NCI-H2227 treated with DMSO at 0.1 percent for 48 hours (cell line): Measurements from ENCODE around the gene HENMT1.
"Not testable (repeated sequence)": the region's sequence is repeated elsewhere in the genome, so short reads cannot be mapped to it uniquely, and the experiment has no call there.

ENCODE experiments used
- DNase-seq: peaks from one replicate; lab custom pipeline; 2025; lab: John Stamatoyannopoulos, UW

HENMT1 gene

DNA sequence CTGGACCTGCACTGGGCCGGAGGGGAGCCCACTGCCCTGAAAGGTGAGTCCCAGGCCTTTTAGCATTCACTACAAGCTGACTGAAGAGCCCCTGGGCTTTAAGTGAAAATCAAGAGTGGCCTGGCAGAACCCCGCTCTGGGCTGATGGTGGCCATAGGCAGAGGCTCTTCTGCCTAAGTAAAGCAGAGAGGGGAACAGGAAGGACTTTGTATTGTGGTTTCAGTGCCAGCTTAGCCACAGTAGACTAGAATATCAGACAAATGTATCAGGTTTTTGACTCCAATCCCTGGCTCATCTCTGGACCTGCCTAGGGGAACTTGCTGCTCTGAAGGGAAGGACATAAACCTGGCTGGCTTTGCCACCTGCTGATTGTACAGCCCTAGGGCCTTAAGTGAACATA lies 10.2 kb upstream of the HENMT1 start:
- DNase-seq: no peak

DNA sequence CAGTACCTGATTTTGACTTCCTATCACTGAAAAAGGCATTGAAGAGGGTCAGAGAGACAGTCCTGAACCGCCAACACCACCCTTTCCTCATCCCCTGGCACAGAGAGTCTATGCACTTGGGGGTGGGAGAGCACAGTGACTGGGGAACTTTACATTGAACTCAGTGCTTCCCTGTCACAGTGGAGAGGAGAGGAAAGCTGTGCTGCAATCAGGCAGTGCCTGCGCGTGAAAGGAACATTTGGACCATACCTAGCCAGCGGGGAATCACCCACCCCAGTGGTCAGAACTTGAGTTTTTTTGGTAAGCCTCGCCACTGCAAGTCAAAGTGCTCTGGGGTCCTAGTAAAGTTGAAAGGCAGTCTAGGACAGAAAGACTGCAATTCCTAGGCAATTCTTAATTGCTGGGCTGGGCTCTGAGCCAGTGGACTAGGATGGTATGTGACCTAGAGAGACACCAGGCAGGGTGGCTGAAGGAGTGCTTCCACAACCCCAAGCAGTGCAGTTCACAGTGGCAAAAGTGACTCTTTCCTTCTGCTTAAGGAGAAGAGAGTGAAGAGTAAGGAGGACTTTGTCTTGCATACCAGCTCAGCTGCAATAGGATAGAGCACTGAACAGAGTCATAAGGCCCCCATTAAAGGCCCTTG lies 9.4 kb upstream of the HENMT1 start:
- no peak for DNase-seq

DNA sequence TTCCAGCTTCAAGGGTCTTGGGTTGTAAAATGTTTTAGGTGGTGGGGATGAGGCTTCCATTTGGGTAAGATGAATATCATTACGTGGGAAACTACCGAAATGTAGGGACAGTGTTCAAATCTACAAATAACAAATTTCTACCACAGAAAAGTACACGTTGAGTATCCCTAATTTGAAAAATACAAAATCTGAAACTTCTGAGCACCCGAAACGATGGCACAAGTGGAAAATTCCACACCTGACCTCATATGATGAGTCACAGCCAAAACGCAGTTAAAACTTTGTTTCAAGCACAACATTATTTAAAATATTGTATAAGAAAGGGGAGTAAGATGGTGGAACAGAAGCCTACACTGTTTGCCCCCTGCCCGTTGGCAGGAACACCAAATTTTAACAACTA lies 8.8 kb upstream of the HENMT1 start:
- DNase-seq: no peak

DNA sequence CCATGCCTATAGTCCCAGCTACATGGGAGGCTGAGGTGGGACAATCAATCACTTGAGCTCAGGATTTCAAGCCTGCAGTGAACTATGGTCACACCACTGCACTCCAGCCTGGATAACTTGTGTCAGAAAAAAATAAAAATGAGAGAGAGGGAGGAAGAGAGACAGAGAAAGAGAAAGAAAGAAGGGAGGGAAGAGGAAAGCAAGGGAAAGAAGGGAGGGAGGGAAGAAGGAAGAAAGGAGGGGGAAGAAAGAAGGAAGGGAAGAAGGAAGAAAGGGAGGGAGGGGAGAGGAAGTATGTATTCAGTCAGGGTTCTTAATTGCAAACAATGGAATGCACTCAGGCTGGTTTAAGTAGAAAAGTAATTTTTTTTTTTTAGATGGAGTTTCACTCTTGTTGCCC lies 7.9 kb upstream of the HENMT1 start:
- no peak for DNase-seq

DNA sequence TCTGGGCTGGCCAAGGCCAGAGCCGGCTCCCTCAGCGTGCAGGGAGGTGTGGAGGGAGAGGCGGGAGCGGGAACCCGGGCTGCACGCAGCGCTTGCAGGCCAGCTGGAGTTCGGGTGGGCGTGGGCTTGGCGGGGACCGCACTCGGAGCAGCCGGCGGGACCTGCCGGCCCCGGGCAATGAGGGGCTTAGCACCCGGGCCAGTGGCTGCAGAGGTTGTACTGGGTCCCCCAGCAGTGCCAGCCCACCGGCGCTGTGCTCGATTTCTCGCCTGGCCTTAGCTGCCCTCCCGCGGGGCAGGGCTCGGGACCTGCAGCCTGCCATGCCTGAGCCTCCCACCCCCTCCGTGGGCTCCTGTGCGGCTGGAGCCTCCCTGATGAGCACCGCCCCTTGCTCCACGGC lies 6.5 kb upstream of the HENMT1 start:
- not testable (repeated sequence) for DNase-seq

DNA sequence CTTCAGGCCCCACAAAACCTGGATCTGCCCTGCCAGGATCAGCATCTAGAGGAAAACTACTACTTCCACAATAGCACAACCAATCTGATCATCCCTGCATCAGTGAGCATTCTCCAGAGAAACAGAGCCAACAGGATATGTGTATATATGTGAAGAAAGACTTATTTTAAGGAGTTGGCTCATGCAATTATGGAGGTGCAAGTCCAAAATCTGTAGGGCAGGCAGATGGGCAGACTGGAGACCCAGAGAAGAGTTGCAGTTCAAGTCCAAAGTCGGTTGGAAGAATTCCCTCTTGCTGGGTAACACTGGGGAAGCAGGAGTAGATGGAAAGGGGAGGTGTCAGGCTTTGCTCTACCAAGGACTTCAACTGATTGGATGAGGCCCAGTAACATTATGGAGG lies 4.9 kb upstream of the HENMT1 start:
- DNase-seq: no peak

DNA sequence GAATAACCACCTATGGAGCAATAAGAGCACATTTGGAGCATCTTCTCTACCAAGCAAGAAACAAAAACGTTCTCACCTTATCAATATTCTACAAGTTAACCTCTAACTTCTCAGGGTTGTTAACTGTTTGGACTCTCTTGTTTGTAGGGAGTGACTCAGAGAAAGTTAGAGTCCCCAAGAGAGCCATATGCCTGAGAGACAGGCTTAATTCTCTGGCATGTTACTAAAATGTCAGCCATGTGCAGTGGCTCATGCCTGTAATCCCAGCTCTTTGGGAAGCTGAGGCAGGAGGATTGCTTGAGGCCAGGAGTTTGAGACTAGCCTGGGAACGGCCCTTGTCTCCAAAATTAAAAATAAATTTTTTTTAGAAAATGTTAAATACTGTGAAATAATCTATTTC lies 4.2 kb upstream of the HENMT1 start:
- no peak for DNase-seq

DNA sequence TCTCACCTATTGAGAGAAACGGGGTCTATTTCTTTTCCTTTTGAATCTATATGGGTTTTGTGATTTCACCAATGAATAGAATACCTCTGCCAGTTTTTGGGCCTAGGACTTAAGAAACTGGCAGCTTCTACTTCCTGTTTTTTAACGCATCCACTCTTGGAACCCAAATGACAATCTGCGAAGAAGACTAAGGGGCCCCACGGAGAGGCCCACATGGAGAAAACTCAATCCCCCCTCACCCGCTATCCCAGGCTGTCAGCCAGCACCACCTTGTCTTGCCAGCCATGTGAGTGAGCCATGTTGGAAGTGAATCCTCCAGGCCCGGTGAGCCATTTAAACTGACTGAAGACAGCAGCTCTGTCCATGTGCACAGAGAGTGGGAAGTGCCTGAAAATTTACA lies 3.6 kb upstream of the HENMT1 start:
- no peak for DNase-seq

DNA sequence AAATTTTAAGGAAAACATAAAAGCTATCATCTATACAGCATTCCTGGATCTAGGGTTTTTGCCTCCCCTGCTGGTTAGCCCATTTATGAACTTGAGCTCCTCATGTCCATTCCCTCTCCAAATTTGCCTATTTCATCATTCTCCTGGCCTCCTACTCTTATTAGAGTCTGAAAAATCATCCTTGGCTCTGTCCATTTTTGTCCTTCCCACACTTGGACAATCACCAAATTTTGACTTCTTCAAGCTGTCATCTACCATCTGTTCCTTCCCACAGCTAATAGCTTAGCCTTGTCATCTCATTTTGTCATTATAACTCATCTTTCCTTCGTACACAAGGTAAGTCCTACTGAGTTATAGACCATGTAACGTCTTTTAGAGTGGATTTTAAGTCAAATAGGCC lies 2.2 kb upstream of the HENMT1 start:
- DNase-seq: no peak

DNA sequence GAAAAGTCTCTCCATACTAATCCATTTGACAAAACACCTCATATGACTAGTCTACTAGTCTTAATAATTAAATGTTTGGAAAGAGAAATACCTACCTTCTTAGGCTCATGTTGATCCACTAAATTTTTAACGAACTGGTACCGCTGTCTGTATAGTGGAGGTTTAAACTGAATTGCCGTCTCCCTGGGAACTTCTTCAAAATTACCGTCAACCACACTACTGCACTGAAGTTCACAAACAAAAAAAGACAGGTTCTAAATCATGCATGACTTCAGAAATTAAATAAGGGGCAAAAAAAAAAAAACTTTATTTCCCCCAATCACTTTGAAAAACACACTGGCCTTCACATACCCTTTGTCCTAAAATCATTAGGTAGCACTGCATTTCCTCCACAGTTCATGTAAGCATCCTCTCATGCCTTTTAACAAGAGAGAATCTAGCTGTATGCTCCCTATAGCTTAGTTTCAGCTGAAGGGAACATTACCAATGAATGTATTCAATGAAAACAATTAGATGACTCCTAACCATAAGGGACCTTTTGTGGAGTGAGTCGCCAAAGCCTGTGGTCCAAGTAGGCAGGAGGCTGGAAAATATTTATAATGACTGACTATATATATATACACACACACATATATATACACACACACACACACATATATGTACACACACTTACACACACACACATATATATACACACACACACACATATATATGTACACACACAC lies 3.4 kb downstream of the HENMT1 start:
- no peak for DNase-seq

DNA sequence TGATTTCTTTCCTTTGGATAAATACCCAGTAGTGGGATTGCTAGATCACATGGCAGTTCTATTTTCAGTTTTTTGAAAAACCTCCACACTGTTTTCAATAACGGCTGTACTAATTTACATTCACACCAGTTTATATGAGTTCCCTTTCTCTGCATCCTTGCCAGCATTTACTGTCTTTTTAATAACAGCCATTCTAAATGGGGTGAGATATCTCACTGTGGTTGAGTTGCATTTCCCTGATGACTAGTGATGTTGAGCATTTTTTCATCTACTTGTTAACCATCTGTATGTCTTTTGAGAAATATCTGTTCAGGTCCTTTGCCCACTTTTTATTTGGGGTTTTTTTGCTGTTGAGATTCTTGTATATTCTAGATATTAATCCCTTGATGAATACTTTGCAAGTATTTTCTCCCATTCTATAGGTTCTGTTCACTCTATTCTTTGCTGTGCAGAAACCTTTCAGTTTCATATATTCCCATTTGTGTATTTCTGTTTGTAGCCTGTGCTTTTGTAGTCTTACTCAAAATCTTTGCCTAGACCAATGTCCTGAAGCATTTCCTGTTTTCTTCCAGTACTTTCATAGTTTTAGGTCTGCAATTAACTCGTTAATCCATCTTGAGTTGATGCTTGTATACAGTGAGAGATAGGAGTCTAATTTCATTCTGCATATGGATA lies 7.3 kb downstream of the HENMT1 start:
- DNase-seq: no peak

DNA sequence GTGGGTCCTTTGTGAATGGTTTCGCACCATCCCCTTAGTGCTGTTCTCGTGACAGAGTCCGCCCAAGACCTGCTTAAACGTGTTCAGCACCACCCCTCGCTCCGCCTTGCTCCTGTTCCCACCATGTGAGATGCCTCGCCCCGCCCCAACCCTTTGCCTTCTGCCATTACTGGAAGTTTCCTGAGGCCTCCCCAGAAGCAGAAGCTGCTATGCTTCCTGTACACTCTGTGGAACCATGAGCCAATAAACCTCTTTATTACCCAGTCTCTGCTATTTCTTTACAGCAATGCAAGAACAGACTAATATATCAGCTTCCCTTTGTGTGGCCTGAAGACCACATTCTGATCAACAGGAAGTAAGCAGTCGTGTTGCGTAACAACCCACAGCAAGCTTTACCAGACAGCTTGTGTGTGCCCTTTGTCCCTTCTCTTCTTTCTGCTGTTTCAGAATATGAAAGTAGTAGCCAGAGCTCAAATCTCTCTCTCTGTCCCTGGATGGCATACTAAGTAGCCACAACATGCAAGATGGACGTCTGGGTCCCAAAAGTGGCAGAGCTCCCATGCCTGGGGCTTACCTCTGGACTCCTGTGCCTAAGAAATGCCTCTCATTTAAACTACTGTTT lies 14.1 kb downstream of the HENMT1 start:
- no peak for DNase-seq

DNA sequence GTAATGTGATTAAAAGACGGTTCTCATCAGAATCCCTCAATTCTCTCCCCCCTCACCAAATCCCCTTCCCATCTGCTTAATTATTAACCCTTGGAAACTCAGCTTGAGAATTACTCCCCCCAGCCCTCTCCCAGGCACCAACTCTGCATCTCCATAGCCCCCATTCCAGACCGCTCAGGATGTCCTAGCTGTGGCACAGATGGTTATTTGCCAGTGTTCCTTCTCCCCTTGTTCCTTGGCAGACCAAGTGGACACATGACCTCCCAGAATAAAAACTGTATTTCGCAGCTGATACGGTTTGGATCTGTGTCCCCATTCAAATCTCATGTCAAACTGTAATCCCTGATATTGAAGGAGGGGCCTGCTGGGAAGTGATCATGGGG lies 14.6 kb downstream of the HENMT1 start:
- no peak for DNase-seq

DNA sequence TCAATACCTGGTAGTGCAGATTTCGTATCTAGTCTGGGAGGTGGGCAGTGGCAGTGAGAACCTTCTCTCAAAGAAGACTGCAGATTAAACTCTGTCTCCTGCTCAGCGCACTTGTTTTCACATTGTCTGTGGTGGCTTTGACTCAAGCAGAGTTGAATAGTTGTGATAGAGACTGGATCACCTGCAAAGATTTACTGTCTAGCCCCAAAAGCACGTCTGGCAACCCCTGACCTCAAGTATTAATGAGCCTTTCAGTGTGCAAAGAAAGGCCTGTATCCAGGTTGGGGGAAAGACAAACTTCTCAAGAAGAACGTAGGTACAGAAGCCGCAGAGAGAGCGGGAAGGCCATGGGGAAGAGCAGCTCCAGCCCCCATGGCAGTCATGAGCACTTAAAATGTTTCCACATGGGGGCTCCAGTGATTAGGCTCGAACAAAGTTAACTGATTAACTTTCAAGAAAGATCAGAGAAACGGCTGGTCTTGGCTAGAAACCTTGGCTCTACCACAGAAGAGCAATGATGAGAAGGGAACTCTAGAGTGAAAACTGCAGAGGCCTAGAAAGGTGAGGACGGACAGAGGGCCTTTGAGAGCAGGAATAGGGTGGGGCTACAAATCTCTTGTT lies 15.2 kb downstream of the HENMT1 start:
- no peak for DNase-seq

DNA sequence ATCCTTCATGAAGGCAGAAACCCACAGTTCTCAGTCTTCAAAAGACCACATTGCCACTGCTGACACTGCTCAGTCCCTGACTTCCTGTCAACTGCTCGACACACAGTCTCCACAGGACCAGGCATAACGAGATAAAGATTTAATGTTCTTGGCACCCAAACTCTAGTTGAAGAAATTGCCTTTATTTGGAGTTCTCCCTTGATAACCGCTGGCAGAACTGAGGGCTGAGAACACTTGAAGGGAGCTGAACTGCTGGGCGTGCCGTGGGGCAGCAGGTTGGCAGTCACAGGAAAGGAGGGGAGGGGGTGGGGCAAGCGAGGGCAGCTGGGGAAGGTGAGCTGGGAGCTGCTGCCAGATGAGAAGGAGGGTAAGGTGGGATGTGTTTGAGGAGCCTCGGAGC lies 15.9 kb downstream of the HENMT1 start:
- no peak for DNase-seq

DNA sequence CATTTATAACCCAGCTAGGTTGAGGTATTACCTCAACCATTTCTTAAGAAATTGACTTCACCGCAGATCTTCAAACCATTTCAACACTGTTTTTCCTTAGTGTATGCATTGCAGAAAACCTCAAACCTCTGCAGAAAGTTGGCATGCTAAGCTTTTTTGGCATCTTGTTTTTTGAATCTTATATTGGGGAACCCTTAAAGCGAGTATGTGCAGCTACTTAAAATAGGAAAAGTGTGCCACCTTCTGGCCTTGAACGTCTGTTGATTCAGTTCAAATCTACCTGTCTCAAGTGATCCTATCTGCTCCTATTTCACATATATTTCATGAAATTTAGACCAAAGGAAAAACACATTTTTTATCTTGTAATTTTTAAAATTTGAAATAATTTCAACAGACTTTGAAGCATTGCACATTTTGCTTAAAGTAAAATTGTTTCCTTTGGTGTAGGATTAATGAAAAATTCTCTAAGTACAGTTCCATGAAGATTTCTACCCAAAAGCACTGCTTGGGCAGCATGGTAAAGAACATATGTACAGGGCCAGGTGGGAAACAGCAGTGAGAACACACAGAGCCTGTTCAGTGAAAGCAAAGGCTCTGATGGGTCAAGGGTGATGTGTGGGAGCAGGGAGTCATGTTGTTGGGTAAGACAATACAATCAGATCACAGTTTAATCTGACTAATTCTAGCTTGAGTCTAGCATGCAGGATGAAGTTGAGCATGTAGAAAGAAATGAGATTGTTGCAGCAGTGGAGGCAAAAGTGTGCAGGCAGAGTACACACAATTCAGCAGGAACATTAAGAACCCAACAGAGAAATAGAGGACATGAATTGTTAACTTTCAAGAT lies 17.2 kb downstream of the HENMT1 start:
- peak; percentile 56 for DNase-seq

DNA sequence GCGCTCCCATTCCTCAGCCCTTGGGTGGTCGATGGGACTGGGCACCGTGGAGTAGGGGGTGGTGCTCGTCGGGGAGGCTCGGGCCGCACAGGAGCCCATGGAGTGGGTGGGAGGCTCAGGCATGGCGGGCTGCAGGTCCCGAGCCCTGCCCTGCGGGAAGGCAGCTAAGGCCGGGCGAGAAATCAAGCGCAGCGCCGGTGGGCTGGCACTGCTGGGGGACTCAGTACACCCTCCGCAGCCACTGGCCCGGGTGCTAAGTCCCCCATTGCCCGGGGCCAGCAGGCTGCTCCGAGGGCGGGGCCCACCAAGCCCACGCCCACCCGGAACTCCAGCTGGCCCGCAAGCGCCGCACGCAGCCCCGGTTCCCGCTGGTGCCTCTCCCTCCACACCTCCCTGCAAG lies 20.0 kb downstream of the HENMT1 start:
- DNase-seq: not testable (repeated sequence)

DNA sequence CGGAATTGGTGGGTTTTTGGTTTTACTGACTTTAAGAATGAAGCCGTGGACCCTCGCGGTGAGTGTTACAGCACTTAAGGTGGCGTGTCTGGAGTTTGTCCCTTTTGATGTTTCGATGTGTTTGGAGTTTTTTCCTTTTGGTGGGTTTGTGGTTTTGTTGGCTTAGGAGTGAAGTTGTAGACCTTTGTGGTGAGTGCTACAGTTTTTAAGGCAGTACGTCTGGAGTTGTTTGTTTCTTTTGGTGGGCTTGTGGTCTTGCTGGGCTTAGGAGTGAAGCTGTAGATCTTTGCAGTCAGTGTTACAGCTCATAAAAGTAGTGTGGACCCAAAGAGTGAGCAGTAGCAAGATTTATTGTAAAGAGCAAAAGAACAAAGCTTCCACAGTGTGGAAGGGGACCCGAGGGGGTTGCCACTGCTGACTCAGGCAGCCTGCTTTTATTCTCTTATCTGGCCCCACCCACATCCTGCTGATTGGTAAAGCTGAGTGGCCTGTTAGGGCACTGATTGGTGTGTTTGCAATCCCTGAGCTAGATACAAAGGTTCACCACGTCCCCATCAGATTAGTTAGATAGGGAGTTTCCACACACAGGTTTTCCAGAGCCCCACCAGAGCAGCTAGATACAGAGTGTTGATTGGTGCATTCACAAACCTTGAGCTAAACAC lies 20.9 kb downstream of the HENMT1 start:
- no peak for DNase-seq

DNA sequence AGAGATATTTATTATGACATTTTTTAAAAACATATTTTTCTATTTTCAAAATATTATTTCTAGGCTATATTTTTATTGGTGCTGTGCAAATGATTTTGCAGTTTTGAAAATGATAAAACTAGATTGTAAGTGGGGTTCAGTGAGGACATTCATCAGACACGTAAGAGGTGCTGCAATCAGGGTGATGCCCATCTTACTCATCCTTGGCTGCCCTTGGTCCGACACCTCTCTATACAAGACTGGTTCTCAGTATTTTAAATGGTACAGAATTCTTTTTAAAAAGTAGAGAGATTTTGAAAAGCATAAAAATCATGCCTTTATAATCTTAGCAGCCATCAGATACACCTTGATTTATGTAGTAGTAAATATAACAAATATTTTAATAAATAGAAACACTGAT lies 24.0 kb downstream of the HENMT1 start:
- DNase-seq: no peak

DNA sequence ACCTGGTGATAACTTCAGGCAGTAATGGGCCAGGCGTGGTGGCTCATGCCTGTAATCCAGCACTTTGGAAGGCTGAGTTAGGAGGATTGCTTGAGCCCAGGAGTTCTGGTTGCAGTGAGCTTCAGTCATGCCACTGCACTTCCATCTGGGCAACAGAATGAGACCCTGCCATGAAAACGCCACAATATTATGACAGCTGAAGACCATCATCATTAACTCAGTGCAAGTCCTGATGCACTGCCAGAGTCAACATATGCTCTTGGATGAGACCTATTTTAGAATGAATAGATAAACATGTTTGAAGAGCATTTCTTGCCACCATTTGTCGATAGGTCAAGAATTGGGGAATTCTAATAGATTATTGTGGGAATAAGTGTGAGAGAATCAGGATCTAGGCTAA lies 26.4 kb downstream of the HENMT1 start:
- no peak for DNase-seq

DNA sequence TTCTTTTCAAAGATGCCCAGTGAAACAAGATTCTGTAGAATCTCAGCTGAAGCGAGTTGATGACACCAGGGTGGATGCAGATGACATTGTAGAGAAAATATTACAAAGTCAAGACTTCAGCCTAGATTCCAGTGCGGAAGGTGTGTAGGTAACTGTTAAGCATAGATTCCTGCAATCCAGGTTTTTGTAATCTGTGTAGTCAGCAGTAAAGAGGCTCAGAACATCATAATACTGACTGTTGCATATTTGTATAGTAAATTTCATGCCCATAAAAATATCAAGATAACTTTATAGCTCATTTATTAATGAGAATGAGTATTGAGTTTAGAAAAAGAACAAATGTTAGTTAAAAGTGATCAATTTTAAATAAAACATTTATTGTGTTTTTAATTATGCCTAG lies 32.2 kb downstream of the HENMT1 start:
- no peak for DNase-seq
